NCI-H82 (cell line): ENCODE results near the gene WAPL.
"Not testable (repeated sequence)": the region's sequence is repeated elsewhere in the genome, so short reads cannot be mapped to it uniquely, and the experiment has no call there.

Source experiments
- DNase-seq: peaks from one replicate; lab custom pipeline; 2025; lab: John Stamatoyannopoulos, UW

Gene WAPL

GRCh38 chr10:86521678-86522509 lies at the start of gene WAPL:
TSS of gene WAPL (minus strand) at chr10:86521792. CDS start at chr10:86518069, 3,723 bp downstream.
- DNase-seq = peak; percentile 93

DNA sequence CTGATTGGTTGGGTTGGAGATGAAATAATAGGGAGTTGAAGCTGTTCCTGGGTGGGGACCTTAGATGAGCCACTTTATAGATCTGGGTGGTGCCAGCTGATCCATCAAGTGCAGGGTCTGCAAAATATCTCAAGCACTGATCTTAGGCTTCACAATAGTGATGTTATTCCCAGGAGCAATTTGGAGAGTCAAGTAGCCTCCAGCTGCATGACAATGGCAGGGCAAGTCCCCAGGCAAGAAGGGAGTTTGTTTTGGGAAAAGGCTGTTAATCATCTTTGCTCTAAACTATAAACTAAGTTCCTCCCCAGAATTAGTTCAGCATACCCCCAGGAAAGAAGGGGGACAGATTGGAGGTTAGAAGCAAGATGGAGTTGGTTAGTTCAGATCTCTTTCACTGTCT lies 47.7 kb upstream of the WAPL start:
- no peak for DNase-seq

- not testable (repeated sequence) for DNase-seq
These were observed 44.9 kb upstream of the WAPL start for GRCh38 chr10:86566518-86566917.

GRCh38 chr10:86563338-86563737 lies 41.7 kb upstream of the WAPL start:
- DNase-seq = not testable (repeated sequence)

GRCh38 chr10:86558695-86559094 lies 37.1 kb upstream of the WAPL start:
- not testable (repeated sequence) for DNase-seq

- DNase-seq = no peak
These were observed 35.5 kb upstream of the WAPL start for GRCh38 chr10:86556933-86557649.

GRCh38 chr10:86556532-86556931 lies 34.9 kb upstream of the WAPL start:
- no peak for DNase-seq

DNA sequence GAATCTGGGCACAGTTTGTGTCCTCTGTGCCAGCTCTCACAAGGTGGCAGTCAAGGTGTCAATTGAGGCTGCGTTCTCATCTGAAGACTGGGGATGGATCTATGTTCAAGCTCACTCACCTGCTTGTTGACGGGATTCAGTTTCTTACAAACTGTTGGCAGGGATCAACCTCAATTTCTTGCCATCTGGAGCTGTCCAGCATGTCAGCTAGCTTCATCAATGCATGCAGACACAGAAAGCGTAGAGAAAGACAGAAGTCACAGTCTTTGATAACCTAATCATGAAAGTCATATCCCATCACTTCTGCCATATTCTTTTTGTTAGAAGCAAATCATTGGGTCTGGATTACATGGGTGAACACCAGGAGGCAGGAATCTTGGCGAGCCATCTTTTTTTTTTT lies 32.0 kb upstream of the WAPL start:
- no peak for DNase-seq

GRCh38 chr10:86553213-86553612 lies 31.6 kb upstream of the WAPL start:
- DNase-seq = no peak

- no peak for DNase-seq
These were observed 25.7 kb upstream of the WAPL start for GRCh38 chr10:86547296-86547695.

GRCh38 chr10:86545101-86545500 lies 23.5 kb upstream of the WAPL start:
- no peak for DNase-seq

- no peak for DNase-seq
These were observed 18.4 kb upstream of the WAPL start for GRCh38 chr10:86540016-86540415.

DNA sequence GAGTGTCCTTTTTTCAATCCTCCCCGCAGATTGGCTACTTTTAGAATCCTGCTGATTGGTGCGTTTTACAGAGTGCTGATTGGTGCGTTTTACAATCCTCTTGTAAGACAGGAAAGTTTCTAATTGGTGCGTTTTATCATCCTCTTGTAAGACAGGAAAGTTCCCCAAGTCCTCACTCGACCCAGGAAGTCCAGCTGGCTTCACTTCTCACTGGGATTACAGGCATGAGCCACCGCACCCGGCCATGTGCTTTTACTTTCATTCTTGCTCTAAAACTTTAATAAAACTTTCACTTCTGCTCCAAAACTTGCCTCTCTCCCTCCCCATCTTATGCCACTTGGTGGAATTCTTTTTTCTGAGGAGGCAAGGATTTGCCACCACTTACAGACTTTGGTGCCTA lies 17.0 kb upstream of the WAPL start:
- DNase-seq = no peak

DNA sequence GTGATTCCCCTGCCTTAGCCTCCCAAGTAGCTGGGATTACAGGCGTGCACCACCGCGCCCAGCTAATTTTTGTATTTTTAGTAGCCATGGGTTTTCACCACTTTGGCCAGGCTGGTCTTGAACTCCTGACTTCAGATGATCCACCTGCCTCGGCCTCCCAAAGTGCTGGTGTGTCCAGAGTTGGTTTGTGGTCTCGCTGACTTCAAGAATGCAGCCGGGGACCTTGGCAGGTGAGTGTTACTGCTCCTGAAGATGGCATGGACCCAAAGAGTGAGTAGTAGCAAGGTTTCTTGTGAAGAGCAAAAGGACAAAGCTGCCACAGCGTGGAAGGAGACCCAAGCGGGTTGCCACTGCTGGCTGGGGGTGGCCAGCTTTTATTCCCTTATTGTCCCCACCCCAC lies 16.4 kb upstream of the WAPL start:
- DNase-seq = not testable (repeated sequence)

- no peak for DNase-seq
These were observed 14.8 kb upstream of the WAPL start for GRCh38 chr10:86536294-86536861.

- no peak for DNase-seq
These were observed 13.7 kb upstream of the WAPL start for GRCh38 chr10:86535132-86535882.

DNA sequence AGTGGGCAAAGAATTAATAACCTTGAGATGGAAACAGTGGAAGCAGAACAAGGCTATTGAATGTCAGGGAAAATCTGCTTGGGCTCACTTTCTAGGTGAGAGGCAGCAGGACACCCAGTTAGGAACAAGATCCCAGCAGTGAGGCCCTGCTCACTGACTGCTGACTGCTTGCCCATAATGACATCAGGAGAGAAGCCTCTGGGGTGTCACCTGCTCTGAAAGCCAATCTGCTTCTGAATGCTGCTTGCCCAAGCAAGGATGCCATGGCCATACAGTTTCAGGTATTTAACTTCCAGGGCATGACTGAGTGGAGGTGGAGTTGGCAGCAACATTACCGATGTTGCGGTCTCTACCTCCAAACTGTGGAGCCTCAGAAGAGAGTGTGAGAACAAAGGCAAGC lies 11.7 kb upstream of the WAPL start:
- no peak for DNase-seq

DNA sequence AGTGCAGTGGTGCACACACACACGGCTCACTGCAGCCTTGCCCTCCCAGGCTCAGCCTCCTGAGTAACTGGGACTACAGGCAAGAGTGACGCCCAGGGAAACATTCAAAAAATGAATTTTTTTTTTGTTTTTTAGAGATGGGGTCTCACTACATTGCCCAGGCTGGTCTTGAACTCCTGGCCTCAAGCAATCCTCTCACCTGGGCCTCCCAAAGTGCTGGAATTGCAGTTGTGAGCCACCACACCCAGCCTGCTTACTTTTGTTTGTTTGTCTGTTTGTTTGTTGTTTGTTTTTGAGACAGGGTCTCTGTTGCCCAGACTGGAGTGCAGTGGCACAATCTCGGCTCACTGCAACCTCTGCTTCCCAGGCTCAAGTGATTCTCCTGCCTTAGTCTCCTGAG lies 7.1 kb upstream of the WAPL start:
- DNase-seq = not testable (repeated sequence)

DNA sequence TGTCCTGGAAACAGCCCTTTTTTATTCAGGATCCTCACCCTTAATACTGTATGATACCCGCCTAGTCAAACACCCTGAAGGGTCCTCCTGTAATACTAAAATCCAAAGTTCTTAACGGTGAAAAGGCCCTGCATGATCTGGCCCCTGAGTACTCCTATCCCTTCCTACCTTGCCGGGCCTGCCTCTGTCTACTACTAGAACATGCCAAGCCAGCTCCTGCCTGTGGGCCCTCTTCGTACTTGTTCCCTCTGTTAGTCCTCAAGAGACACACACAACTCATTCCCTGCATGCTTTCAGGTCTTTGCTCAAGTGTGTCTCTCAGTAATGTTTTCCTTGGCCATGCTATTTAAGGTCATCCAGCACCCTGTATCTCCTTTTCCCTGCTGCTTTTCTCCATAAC lies 5.0 kb upstream of the WAPL start:
- no peak for DNase-seq

DNA sequence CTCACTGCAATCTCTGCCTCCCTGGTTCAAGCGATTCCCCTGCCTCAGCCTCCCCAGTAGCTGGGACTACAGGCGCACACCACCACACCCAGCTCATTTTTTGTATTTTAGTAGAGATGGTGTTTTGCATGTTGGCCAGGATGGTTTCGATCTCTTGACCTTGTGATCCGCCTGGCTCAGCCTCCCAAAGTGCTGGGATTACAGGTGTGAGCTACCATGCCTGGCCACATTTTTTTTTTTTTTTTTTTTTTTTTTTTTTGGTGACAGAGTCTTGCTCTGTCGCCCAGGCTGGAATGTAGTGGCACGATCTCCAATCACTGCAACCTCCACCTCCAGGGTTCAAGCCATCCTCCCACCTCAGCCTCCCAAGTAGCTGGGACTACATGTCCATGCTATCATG lies 4.1 kb upstream of the WAPL start:
- not testable (repeated sequence) for DNase-seq

DNA sequence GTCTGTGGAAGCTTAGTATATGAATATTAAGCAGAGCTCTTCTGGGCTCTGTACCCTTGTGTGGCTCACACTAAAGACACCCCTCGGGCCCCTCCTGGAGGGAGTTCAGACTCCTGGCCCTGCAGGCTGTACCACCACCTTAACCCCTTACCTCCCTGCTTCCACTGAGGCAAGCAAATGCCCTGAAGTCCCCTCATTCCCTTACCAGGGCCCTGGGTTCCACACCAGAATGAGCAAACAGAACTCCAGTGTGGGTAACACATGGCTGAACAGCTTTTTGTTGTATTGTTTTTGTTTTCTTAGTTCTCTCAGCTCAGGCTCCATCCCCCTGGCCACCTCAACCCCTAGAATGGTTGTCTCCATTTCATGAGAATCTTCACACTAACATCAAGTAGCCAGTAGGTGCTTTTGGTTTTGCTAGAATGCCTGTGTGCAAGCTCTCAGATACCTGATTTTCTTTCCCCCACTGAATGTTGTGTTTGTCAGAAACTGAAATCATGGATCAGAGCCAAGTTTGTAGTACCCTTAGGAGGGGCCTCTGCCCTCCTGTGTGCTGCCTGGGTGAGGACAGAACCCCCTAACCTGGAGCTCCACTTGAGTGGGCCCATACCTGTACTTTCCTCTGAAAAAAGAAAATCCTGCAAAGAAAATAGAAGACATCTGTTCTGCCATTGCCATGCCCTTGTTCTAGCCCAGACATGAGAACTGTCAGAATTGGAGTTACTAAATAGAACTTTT lies 2.8 kb upstream of the WAPL start:
- DNase-seq = no peak

DNA sequence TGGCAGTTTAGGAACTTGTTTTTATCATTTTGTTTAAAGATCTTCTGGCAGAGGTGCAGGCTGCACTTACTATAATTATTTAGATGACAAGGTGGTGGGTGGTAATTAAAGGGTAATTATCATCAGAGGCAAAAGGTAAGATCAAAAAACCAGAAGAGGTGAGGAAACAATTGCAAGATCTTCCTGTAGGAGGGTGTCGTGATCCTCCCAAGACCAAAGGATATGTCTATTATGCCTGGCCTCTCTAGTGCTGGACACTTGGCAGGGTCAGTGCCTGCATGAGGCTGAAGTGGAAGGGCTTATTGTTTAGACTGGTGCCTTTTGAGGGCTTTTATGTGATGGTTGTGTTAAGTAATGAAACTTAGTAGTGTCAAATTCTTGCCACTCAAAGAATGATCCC lies 1.8 kb upstream of the WAPL start:
- DNase-seq = peak; percentile 5
